NT2/D1 (cell line): ENCODE data around the gene VCP.

Source experiments
- SUZ12 ChIP-seq: IDR thresholded peaks from 2 replicates; pipeline ENCODE4 v1.6.1; 2011; ENCODE audit not compliant: insufficient read length, insufficient read depth; ENCODE audit errors: extremely low read depth
- YY1 ChIP-seq: IDR thresholded peaks from 2 replicates; pipeline ENCODE4 v1.6.1; 2011; ENCODE audit not compliant: insufficient read length, insufficient read depth
- ZNF274 ChIP-seq: IDR thresholded peaks from 2 replicates; pipeline ENCODE4 v1.6.1; 2011; ENCODE audit warnings: mild to moderate bottlenecking, low read depth, low read length

DNA sequence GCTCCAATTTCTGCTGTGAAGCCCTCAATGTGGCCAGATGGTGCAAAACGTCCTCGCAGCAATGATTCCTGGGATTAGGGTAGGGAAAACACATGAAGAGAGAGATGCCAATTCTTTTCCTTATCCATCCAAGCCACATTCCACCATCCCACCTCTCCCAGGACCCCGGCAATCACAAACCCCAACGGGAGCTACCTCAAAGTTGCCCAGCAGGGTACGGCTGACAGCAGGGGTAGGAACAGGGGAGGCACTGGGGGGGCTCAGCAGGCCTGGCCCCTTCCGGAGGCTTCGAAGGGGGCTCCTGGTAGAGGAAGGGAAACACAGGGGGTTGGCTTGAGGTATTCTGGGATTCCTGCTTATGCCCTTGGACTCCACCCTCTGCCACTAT lies 33.9 kb upstream of the VCP start:
- TF ChIP-seq YY1 (no peak), ZNF274 (no peak), SUZ12 (no peak)
